SIG-M5 (cell line): ENCODE results near the gene SIRT5.
A peak's percentile ranks its signal among the peaks of the same experiment; 100 is the strongest.

Experiments
- DNase-seq: peaks from one replicate; lab custom pipeline; 2025; lab: John Stamatoyannopoulos, UW

Gene SIRT5

DNA sequence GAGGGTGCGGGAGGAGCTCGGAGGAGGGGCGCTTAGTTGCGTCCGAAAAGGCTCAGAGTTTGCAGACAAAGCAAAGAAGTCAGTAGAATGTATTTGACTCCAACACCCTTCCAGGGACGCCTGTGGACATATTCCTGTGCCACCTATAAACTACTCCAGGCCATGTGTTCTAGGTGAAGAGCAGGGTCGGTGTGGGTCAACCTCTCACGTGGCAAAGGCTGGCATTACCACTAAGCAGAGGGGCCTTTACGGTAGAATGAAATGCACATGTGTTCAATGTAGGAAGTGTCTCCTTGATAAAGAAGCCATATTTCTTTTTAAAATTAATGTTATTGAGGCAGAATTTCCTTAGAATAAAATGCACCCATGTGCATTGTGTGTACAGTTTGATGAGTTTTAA is 15.4 kb downstream of the SIRT5 start:
- DNase-seq: no peak

DNA sequence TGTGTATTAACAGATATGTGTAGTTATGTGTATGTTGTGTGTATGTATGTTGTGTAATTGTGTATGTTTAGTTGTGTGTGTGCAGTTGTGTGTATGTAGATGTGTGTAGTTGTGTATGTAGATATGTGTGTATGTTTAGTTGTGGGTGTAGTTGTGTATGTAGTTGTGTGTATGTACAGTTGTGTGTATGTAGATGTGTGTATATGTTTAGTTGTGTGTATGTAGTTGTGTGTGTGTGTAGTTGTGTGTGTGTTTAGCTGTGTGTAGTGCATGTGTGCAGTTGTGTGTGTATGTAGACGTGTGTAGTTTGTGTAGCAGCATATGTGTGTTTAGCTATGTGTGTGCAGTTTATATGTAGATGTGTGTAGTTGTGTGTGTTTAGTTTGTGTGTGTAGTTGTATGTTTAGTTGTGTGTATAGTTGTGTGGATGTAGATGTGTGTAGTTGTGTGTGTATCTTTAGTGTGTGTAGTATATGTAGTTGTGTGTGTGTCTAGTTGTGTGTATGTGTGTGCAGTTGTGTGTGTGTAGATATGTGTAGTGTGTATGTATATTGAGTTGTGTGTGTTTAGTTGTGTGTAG is 16.3 kb downstream of the SIRT5 start:
- no peak for DNase-seq

DNA sequence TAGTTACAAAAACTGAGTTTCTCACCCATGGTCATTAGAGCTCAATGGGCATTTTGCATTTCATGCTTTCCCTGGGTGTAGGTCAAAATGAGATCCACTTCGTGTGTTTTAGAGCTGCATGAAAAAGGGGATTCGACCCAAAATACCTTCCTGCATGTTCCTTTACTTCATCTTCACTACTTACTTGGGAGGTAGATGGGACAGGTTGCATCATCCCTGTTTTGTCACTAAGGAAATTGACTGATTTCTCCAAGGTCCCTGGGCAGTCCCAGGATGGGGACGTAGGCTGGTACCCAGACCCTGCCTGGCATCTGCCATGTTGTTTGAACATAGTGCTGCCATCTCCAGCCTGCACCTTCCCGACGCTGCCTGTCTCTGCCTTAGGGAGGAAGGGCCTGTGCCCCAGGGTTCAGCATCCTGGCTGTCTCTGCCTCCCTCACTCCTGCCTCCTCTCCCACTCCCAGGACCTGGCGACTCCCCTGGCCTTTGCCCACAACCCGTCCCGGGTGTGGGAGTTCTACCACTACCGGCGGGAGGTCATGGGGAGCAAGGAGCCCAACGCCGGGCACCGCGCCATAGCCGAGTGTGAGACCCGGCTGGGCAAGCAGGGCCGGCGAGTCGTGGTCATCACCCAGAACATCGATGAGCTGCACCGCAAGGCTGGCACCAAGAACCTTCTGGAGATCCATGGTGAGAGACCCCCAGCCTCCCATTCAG is 17.0 kb downstream of the SIRT5 start:
- DNase-seq: no peak

DNA sequence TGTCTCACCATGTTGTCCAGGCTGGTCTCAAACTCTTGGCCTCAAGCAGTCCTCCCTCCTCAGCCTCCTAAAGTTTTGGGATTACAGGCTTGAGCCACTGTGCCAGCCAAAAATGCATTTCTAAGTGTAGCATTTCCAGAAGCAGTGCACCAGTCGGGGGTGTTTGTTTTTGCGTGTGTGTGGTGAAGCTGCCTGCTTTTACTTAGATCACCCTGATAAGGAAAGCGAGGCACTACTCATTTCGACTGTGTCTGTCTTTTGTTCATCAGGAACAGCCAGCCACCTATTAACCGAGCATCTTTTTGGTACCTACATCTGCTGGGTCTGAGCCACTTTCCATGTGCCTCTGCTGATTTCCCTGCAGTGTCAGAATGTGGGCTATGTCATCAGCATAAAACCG is 18.7 kb downstream of the SIRT5 start:
- no peak for DNase-seq

DNA sequence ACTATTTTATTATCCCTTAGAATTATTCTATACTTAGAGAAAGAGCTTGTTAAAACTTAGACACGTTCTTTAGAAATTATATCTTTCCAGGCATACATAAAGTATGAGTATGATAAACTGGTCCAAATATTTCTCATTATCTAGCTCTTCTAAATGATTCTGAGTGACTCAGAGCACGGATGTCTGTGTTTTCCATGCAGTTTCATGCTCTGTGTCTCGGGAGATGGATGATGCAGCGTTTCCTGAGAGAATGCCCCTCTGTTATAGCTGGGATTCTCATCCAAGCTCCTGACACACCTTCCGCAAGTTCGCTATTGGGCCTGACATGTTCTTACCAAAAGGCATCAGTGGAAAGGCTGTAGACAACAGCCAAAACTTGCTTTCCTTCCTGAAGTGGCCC is 19.3 kb downstream of the SIRT5 start:
- no peak for DNase-seq

DNA sequence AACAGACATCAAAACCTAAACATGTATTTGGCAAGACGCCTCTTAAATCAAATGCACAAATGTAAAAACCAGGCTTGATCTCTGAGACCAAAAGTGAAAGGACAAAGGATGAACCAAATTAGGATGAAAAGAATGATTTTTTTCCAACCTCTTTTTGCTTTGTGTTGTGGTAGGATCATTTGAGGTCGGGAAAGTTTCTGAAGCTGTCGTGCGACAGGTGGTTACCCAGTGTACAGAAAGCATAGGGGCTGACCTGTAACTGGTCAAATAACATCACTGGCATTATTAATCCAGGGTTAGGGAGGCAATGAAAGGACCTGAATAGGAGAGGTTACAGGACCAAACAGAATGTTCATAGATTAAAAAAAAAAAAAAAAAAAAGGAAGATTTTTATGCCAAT is 22.7 kb downstream of the SIRT5 start:
- no peak for DNase-seq

DNA sequence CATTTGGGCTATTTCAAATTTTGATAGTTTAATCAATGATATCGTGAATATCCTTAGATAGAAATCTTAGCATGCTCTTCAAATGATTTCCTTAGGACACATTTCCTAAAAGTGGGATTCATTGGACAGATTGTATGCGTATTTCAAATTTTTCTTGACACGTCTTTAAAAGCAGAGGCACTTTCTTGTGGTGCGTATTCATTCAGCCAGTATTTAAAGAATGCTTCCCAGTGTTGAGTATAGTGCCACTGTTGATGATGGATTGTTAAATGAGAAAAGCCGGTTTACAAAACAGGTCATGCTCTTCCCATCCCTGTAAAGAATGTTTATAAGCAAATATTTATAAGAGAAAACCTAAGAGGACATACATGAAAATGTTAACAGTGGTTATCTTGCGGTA is 25.6 kb downstream of the SIRT5 start:
- DNase-seq: no peak

DNA sequence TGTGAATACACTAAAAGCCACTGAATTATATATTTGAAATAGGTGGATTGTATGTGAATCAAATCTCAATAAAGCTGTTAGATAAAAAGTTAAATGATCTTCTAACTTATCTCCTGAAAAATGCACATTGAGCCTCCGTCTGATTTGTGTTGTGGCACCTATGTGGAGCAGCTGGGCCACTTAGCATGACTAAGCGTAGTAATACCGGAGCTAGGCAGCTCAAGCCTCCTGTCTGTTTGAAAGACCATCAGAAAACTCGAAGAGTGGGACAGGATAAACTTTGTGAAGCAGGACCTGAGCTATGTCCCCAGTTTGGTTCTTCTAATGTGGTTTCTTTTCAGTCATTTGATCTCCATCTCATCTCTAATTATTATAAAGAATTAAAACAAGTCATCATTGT is 29.7 kb downstream of the SIRT5 start:
- no peak for DNase-seq

DNA sequence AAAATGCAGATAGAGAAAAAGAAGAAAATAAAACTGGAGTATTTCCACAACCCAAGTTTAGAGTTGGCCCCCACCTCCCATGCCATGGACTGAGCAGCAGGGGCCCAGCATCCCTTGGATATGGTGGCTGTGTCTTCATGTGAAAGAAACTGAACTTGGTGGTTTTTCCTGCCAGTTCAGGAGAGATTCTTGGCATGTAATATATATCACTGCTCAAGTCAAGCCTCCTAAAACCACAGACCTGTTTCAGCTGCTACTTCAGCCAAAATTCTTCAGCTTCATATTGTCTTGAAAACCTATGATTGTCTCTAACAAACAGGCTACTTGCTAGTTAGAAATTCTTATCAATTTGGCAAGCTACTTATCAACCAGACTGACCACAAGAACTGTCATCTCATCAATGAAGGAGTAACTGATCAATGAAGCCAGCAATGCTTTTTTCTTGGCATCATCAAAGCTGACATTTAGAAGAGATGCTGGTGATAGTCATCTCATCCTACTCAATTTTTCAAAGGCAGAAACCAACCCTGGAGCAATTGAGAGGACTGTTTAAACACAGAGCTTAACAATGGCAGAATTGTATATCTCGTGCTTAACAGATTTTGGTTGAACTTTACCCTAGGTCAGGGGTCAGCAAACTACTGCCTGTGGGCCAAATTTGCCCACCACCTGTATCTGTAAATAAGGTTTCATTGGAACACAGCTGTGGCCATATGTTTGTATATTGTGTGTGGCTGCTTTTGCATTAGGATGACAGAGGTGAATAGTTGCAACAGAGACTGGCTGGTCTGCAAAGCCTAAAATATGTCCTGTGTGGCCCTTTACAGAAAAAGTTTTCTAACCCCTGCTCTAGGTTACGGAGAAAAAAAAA is 30.4 kb downstream of the SIRT5 start:
- no peak for DNase-seq

DNA sequence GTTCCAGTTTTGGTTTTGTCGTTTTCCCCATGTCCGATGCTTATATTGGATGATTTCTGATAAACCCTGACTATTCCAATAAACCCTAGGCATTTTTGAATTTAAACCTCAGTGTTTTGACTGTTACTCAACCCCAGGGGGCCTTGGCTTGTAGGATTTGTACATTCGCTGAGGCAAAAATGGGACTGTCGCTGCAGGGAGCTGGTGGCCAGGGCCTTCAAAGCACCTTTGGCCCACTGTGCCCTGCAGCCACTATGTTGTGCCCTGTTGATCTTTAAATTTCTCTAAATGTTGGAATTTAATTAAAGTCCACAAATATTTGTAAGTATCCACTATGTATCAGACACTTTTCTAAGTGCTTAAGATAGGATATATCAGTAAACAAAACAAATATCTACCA is 31.2 kb downstream of the SIRT5 start:
- DNase-seq: no peak

DNA sequence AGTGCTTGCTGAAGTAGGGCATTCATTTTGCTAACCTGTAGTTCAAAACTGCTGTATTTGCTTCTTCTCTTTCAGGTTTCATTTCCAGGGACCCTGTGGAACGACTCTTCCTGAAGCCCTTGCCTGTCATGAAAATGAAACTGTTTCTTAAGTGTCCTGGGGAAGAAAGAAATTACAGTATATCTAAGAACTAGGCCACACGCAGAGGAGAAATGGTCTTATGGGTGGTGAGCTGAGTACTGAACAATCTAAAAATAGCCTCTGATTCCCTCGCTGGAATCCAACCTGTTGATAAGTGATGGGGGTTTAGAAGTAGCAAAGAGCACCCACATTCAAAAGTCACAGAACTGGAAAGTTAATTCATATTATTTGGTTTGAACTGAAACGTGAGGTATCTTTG is 37.3 kb downstream of the SIRT5 start:
- DNase-seq: no peak

DNA sequence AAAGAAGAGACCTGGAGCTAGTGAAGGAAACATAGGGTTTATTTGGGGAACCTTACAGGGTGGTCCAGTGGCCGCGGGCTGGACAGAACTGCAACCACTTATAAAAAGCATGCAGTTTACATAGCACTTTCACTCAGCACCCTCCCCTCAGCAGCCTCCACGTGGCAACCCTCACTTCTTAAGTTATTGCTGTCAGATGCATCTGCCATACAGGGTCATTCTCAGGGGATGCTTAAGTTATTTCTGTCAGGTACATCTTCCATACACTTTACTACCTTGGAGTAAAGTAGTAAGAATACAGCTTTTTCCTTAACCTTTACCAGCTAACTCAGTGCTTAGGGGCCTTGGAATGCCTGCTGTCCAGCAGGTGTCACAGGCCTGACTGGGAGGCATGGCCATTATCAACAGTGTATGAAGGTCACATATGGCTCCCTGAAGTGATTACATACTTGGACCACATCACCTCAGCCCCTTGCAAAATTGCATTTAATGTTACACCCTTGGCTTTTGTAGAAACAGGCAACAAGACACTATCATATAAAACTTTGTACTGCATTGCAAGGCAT is 38.7 kb downstream of the SIRT5 start:
- DNase-seq: no peak

DNA sequence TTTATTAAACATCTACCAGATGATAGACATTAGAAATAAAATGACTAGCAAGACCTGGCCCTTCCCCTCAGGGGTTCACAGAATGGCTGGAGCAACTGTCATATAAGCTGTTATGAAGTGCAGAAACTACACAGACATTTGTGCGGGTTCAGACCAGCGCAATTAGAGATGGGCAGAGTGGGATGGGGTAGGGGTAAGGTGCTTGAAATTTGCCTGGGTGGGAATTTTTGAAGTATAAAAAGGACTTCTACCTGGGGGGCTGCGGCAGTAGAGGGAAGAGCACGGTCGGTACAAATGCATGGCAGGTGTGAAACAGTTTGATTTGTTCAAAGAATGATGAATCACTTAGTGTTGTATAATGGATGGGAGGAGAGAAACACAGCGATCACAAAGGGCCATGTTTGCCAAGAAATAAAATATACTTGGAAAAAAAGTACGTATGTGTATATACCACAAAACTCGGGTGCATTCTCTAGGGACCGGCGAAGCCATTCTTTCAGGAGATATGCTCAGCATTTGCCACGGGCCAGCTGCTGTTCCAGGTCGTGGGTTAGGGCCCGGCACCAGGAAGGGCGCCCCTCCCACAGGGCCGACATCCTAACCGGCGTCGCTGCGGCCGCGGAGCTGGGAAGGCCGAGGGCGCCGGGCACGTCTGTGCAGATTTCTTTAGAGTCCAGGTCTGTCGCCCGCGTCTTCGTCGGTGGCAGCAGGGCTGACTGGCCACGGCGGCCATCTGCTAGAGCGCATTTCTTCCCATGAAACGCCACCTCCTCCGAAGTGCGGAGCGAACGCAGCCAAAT is 39.9 kb downstream of the SIRT5 start:
- no peak for DNase-seq

DNA sequence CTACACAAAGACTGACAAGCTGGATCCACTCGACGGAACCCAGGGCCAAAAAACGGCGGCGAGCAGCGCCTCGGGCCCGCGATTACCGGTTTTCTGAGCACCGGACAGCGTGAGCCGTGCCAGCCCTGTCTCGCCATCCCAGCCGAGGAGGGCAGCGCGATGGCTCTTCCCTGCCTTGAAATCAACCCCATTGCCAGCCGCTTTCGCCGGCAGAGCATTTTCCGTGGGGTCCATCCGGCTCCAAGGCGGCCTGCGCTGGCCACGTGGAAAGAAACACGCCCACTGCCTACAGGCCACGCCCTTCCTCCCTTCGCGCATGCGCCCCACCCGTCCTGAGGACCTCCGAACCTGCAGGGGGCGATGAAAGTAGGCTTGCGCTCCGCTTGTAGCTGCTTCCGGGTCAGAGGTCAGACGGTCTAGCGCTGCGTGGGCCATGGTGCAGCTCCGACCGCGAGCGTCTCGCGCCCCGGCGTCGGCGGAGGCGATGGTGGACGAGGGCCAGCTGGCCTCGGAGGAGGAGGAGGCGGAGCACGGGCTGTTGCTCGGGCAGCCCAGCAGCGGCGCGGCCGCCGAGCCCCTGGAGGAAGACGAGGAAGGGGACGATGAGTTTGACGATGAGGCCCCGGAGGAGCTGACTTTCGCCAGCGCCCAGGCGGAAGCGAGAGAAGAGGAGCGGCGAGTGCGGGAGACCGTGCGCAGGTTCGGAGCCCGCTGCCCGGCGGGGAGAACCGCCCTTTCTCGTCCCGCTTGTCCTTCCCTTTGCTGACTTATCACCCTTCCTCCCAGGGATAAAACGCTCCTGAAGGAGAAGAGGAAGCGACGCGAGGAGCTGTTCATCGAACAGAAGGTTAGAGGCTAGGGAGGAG is 40.8 kb downstream of the SIRT5 start, which contains the start of gene NOL7:
NOL7 (plus strand) TSS at position 410 of the 866 bp plus-strand sequence; CDS start at position 434, 24 bp downstream.
- peak; percentile 78 for DNase-seq

DNA sequence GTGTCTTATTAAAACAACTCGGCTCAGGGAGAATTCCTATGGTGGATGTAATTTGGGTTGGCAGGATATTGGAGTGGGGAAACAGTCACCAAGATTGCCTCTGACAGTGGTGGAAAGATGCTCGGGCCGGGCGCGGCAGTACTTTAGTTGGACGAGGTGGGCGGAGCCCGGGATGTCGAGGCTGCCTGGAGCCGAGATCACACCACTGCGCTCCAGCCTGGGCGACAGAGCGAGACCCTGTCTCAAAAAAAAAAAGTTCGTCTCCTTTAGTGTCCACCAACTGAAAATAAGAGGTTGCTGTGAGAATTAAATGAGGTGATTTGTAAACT is 41.4 kb downstream of the SIRT5 start:
- DNase-seq: no peak

DNA sequence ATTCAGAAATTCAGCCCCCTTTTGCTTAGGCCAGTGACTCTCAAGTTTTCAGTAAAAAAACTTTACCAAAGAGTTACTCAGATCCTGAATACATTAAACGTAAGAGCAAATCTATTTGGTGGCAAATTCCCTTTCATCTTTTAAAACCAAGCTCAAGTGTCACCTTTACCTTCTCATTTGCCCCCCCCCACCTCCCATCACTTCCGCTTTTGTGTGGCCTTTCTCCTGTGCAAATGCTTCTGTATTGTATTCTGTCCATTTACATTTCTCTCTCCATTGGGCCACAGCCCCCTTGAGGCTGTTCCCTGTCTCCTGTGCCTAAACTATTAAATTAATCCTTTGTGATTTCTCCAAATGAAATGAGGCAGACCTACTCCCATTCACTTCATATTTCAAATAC is 42.7 kb downstream of the SIRT5 start:
- DNase-seq: no peak

DNA sequence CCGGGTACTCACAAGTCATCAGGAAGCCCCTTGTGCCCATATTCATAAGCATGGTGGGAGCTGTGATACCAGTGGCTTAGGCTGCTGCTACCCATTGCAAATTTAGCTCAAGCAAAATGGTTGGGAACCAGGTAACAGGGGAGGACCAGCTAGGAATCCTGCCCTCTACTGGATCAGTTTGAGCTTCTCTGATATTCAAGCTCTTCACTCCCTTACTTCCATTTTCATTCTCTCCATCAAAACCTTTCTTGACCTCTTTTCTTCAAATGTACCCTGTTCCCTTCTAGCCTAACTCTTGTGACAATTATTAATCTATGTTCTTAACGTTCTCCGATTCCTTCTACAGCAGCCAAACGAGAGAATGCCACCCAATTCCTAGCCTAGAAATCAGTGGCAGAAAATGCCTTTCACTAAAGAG is 50.5 kb downstream of the SIRT5 start:
- DNase-seq: no peak

DNA sequence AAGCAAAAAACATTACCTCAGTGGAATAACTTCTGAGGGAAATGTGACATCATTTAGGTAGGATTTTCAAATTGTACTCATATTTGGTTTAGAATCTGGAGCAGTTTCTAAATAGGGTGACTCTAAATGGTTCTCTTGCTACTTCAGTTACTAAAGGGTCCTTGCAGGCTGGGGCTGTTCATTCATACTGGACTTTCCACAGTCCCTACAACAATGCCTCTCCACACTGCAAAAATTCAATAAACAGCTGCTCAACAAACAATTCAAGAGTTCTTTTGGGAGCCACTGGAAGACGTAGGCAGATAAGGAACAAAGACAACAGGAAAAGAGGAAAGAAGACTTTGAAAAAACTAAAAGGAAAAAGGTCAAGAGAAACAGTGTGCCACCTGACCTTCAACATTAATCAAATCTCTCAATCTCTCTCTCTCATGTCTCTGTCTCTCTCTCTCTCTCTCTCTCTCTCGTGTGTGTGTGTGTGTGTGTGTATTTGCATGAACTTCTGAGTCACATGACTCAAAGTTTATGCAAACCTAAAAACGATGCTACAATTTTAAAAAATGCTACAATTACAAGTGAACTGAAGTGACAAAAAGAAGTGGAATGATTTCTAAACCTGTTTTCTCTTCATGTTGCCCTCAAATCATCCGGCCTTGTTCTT is 55.2 kb downstream of the SIRT5 start:
- DNase-seq: no peak

DNA sequence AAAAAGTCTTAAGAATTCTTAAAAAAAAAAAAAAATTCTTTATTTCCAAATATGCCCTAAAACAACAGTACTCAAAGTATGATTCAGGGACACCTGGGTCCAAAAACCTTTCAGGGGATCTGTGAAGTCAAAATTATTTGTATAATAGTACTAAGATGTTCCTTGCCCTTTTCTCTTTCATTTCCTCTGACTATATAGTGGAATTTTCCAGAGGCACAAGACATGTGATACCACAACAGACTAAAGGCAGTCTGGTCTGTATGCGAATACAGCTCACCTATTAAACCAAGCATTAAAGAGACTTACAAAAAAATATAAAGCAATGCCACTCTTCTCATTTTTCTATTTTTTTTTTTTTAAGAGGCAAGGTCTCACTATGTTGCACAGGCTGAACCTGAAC is 56.1 kb downstream of the SIRT5 start:
- no peak for DNase-seq

DNA sequence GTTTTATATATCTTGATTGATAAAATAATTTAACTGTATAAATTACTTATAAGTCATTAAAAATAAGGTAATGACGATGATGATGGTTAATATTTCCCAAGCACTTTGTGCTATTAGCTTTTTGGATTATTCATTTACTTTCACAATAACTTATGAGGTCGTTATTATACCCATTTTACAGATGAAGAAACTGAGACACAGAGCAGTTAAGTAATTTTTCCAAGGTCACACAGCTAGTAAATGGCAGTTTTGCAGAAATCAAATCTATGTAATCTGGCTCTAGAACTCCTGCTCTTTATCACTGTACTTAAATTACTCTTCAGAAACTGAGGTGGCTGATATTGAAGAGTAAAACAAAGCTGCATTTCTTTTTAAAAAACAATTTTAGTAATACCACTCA is 58.9 kb downstream of the SIRT5 start:
- no peak for DNase-seq
